ENCODE results near the gene MAP2K4. TPM values are rescaled to one million over a fixed set of nuclear protein-coding genes. Genes with fewer than 3 reads are reported as not detected.

The MAP2K4 gene
- total RNA-seq, 1 experiment from 2014 or later: 46.1 TPM

- H3K18ac ChIP-seq (ENCODE audit: insufficient read length, low read depth, low read length): no peak overlapping the region
- no peak overlapping the region for H3K56ac ChIP-seq (ENCODE audit: insufficient read length, low read depth, low read length)
- H2BK12ac ChIP-seq (ENCODE audit: insufficient read length, low read depth, low read length): no peak overlapping the region
- H4K91ac ChIP-seq (ENCODE audit: insufficient read length, low read depth, low read length): no peak overlapping the region
- H3K27ac Mint-ChIP-seq: no peak overlapping the region
- H3K79me1 ChIP-seq (ENCODE audit: insufficient read depth, low read depth, low read length, poor library complexity, severe bottlenecking): no peaks in the 10 kb centered on the region
- H3K23me2 ChIP-seq (ENCODE audit: insufficient read length, low read depth, low read length, poor library complexity, severe bottlenecking): no peaks in the 10 kb centered on the region
- no peak overlapping the region for H4K5ac ChIP-seq (ENCODE audit: insufficient read length, low read depth, low read length)
- DNase-seq: no peak
- H3K36me3 Mint-ChIP-seq (ENCODE audit: insufficient read depth in 1 of 3, low read depth in 3 of 3): peaks cover 2 to 9% (median 7%) of the 10 kb centered on the region in 3 experiments; a peak in 4 of 7 replicates
- no peaks in the 10 kb centered on the region for H3K9me3 ChIP-seq (ENCODE audit: control insufficient read depth, low read depth, low read length)
- H3K9ac ChIP-seq (ENCODE audit: extremely low read depth, insufficient read length, low read length): no peak overlapping the region
- H4K8ac ChIP-seq (replicated peaks; ENCODE audit: insufficient read length, low read depth, low read length): no peak overlapping the region
- H3K4me1 ChIP-seq (ENCODE audit: insufficient read depth, low read length): peaks cover 3% of the 10 kb centered on the region; the same call in 1 of the 2 replicates
- no peaks in the 10 kb centered on the region for H3K79me2 ChIP-seq (ENCODE audit: insufficient read depth, low read length)
- H2BK20ac ChIP-seq (ENCODE audit: low read depth, low read length, poor library complexity, severe bottlenecking): no peak overlapping the region
- H3T11ph ChIP-seq (ENCODE audit: low read length): no peak overlapping the region
- H3K4me2 ChIP-seq (ENCODE audit: insufficient read depth, insufficient read length, low read length): no peak overlapping the region
- no peak overlapping the region for H2BK5ac ChIP-seq (ENCODE audit: insufficient read length, low read length)
- no peak overlapping the region for H2BK15ac ChIP-seq (ENCODE audit: low read depth, low read length)
- no peaks in the 10 kb centered on the region for H3K27me3 Mint-ChIP-seq (ENCODE audit: low read depth)
- TF ChIP-seq CTCF (conservative IDR thresholded peaks at IDR 0.05): no peak
- peaks cover 10 to 21% of the 10 kb centered on the region in 2 experiments for H3K4me1 Mint-ChIP-seq
- H3K4ac ChIP-seq (ENCODE audit: low read depth, low read length): no peak overlapping the region
- no peak overlapping the region for H2AFZ ChIP-seq (ENCODE audit: low read length)
- H2AK5ac ChIP-seq (ENCODE audit: insufficient read length, low read length): no peak overlapping the region
- no CpG with 5 or more reads among the region's 1 CpG for whole genome bisulfite sequencing (ENCODE audit: extremely low coverage, insufficient read length, low lambda C conversion rate)
- no peaks in the 10 kb centered on the region for H3K27me3 ChIP-seq (ENCODE audit: insufficient read depth, low read length)
- H2BK120ac ChIP-seq (ENCODE audit: low read depth, low read length, poor library complexity, severe bottlenecking): no peak overlapping the region
- H4K20me1 ChIP-seq (ENCODE audit: control insufficient read depth, insufficient read depth, insufficient read length): no peaks in the 10 kb centered on the region
- no peak overlapping the region for H3K27ac ChIP-seq (ENCODE audit: insufficient read length, low read depth, low read length)
- H3K4me3 Mint-ChIP-seq: no peak overlapping the region
- H3K9me3 Mint-ChIP-seq: no peaks in the 10 kb centered on the region
- no peak overlapping the region for H3K23ac ChIP-seq (ENCODE audit: insufficient read length, low read depth, low read length)
- H3K14ac ChIP-seq (ENCODE audit: insufficient read depth, low read length): no peak overlapping the region
These were observed 67.4 kb downstream of the MAP2K4 start for GRCh38 chr17:12088035-12088434.

Measured in H9 (cell line).